ENCODE data around the gene BIRC6.
"Not testable (repeated sequence)": the region's sequence is repeated elsewhere in the genome, so short reads cannot be mapped to it uniquely, and the experiment has no call there.

Gene BIRC6

DNA sequence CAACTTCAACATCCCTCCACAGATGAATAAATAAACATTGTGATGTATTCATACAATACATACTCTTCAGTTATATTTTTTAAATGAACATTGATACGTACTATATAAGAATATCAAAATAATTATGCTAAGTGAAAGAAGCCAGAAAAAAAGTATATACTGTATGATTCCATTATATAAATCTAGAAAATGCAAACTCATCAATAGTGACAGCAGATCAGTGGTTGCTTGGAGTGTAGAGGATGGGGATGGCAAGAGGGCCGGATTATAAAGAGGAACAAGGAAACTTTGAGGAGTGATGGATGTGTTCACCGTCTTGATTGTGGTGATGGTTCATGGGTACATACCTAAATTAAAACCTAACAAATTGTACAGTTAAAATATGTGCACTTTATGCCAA, 268.0 kb downstream of the BIRC6 start:
- no peak for DNase-seq

DNA sequence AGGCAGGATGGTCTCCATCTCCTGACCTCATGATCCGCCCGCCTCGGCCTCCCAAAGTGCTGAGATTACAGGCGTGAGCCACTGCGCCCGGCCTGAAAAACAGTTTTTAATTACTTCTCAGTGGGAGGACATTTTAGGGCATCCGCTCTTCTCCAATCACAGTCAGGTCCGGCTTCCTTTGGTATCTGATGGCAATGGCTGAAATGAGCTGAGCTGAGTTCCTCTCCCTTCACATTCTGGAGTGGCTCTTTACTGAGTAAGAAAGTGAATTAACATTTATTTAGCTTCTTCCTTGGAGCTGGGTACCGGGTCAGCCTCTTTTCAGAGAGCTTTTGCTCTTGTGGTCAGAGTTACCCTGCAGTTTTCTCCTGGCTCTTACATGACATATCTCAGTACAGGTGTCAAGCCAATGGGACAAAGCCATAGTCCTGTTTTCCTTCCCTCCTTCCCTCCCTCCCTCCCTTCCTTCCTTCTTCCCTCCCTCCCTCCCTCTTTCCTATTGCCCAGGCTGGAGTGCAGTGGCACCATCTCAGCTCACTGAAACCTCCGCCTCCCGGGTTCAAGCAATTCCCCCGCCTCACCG, 269.9 kb downstream of the BIRC6 start:
- DNase-seq: no peak

DNA sequence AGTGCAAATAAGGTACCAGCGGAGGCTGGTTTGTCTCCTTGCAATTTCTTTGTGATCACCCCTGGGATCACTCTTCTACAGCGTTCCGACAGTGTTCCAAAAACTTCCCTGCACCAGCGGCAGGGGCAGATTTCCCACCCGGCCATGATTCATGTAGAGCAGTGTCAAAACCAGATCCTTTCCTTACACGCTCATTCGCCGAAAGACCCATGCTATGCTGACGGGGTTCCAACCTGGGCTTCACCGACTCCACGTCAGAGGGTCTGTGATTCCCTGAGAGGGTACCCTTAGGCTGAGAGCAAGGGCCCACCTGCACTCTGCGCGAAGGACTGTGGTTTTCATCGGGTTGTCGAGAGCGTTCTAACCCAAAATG, 270.6 kb downstream of the BIRC6 start:
- no peak for DNase-seq

DNA sequence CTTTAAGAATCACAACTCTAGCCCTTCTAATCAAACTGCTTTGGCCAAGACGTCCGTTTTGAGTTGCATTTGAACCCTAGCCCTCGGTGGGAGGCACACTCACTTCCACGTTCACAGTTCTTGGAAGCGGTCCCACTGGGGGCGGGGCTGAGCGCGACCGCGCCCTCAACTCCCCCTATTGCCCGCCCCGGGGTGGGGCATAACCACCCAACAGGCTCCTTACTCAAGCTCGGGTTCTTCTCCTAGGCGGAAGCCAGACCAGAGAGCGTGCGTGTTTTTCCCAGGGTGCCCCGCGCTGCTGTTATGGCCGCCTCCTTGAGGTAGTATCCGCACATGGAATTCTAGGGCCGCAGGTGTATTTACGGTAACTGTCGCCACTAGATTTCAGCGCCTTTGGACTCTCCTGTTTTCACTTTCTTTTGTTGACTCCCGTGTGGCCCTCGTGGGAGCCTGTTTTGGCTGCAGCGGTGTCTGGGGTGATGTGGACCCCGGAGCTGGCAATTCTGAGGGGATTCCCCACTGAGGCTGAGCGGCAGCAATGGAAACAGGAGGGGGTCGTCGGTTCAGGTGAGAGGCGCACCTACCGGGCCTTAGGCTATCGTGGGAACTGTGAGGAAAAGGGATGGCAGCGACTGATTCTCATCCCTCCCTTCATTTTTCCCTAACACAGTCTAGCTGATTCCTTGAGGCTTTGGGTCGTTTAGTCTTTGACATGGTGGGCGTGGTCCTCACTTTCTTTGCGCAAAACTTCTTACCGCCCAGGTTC, 271.2 kb downstream of the BIRC6 start, which contains the start of gene TTC27:
Gene TTC27, plus strand, starts transcription at position 237 of the 766 bp plus-strand sequence. Its CDS starts 243 bp downstream, at position 480.
- DNase-seq: peak; percentile 96

DNA sequence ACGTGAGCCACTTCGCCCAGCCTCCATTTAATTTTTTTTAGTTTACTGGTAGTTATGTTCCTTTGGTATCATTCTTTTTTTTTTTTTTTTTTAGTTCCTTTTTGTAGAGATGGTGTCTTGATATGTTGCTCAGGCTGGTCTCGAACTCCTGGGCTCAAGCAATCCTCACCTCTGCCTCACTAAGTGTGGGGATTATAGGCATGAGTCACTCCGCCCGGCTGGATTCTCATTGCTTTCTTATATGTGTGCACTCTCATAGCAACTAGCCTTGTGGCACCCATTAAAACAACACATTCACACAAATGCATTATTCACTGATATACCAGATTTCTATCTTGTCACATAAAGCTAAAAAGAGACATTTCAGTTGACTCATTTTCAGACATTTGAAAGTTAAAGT, 275.3 kb downstream of the BIRC6 start:
- DNase-seq: no peak

DNA sequence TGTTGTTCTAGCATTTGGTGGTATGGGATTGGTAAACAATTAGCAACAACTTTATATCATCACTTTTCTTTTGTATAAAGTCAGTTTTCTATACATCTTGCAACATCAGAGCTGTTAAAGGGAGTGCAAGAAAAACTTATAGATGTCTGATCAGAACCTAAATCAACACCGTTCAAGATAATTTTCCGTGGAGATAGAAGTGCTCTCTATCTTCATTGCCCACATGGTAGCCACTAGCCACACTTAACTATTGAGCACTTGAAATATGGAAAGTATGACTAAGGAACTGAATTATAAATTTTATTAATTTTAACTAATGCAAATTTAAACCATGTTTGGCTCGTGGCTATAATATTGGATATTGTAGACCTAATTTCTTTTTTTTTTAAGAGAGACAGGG, 276.2 kb downstream of the BIRC6 start:
- DNase-seq: no peak

DNA sequence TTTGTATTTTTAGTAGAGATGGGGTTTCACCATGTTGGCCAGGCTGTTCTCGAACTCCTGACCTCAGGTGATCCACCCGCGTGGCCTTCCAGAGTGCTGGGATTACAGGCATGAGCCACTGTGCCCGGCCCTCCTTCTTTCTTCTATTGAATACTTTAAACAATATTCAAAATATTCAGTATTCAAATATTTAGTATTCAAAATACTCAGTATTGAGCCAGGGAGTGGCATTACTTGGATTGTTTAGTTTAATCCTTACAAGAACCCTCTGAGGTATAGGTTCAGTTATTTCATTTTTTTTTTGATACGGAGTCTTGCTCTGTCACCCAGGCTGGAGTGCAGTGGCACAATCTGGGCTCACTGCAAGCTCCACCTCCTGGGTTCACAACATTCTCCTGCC, 281.7 kb downstream of the BIRC6 start:
- not testable (repeated sequence) for DNase-seq

DNA sequence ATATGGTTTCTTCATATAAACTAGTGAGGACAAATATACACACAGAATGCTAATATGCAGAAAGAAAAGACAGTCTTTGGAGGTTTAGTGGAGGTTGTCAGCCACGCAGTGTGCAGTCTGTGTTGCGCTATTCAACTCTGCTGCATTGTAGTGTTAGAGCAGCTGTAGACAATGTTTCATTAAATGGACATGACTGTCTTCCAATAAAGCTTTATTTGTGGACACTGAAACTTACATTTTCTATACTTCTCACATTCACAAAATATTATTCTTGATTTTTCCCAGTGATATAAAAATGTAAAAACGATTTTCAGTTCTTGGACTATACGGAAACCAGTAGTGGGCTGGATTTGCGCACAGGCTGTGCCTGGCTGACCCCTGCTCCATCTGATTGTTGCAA, 284.4 kb downstream of the BIRC6 start:
- no peak for DNase-seq

DNA sequence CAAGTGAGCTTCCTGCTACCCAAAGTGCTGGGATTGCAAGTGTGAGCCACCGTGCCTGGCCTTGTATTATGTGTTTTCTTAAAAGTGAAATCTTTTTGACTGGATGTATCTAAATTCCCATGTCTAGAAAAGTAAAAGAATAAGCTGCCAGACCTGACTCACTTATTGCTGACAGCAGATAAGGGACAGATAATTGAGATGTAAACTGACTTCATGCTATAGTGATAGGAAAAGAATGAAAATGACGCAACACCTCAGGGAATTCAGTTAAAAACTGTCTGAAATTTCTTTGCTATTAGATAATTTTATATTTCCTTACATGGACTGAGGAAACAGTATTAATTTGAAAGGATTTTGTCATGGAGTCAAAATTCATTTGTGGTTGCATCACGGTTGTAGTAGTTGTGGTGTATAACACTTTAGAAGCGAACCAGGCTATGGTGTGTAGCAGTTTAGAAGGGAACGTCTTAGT, 290.4 kb downstream of the BIRC6 start:
- no peak for DNase-seq

DNA sequence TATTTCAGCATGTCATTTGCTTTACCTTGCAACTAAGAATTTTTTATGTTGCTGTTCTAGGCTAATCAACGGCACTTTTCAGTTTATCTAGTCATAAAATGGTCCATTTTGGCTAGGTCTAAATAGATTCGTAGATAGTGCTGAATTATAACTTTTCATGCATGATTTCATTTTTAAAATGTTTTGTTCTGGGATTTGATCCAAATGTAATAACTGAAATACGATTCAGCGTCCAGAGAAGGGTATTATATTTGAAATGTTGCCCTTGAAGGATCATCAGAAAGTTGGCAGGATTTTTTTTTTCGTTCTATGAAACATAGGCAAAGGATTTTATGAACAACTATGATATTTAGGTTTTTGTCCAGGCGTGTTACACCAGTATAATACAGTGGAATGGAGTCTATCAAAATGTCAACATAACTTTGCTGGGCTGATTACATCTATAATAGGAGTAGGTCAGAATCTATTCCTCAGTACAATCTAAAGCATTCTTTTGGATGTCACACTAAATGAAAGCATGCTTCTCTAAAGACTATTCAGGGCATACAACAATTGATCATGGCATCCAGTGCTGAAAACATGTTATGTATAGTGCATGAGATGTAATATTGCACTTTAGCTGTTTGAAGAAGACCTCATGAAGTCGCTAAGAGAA, 295.9 kb downstream of the BIRC6 start:
- no peak for DNase-seq

DNA sequence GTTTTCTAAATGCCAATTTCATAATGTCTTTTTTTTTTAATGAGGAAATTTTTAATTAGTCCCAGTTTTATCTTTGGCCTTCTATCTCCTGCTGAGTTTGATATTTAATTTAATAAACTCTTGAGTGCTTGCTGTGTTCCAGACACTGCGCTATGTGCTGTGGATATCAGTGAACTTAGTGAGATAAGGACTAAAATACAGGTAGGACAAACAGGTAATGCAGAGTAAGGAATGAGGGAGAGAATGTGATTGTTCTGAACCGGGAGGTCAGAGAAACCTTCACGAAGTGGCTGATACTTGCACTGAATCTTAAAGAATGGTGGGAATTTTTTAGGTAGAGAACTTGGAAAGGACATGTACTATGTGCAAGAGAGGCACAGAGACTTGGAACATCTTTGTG, 299.2 kb downstream of the BIRC6 start:
- no peak for DNase-seq

DNA sequence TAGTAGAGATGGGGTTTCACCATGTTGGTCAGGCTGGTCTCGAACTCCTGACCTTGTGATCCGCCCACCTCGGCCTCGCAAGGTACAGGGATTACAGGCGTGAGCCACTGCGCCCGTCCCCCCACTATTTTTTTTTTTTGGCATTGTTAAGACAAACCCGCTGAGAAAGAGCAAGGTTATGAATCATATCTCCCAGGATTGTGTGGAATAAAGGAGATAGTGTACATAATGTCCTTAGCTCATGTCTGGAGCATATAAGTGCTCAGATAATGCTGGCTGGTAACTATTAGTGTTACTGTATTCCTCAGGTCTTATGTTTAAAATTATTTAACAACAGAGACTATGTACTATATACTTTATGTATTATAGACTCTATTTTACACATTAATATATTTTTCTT, 307.0 kb downstream of the BIRC6 start:
- no peak for DNase-seq

DNA sequence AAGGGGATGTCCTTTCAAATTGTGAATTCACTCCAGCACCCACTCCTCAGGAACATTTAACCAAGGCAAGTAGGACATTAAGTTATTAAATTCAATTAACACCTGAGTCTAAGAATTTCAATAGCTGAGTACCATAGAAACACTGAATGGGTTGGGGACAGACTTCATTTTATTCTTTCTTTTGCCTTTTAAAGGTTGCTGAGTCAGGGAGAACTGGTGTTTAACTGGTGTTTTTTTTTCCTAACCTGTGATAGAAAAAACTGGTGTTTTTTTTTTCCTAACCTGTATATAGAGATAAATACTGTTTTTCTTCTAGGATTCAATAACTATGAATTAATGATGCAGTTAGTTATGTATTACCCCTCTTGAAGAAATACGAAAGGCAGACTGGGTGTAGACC, 309.9 kb downstream of the BIRC6 start:
- no peak for DNase-seq

DNA sequence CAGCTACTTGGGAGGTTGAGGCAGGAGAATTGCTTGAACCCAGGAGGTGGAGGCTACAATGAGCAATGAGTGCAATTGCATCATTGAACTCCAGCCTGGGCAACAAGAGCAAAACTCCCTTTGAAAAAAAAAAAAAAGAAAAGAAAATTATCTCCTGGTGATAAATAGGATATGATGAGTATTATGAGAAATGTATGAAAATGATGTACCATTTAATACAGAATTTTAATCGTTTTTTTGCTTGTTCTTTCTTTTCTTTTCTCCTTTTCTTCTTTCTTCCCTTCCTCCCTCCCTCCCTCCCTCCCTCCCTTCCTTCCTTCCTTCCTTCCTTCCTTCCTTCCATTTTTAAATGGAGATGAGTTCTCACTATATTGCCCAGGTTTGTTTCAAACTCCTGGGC, 311.4 kb downstream of the BIRC6 start:
- no peak for DNase-seq
